Gastroesophageal sphincter (tissue), 3 donors: ENCODE results near the gene PPP2R2B.

Source experiments
- CTCF ChIP-seq, 4 experiments: fragments of 200-600 bp in 2 of 4; fragments of 450-650 bp in 2 of 4; sonication (generic) in 1 of 4; IDR thresholded peaks; one replicate each; pipeline ENCODE4 v1.5.1; 2017 to 2019; ENCODE audit warnings: antibody characterized with exemption in 4 of 4, mild to moderate bottlenecking in 2 of 4, moderate library complexity in 2 of 4
- POLR2AphosphoS5 ChIP-seq: sonication (generic); formaldehyde crosslinking; IDR thresholded peaks from one replicate; pipeline ENCODE4 v1.6.1; 2017; ENCODE audit warnings: antibody characterized with exemption

GRCh38 chr5:146894753-146895521, 16.4 kb upstream of the PPP2R2B start:
- TF ChIP-seq CTCF (IDR thresholded peaks at IDR 0.05) (no peak), POLR2AphosphoS5 (no peak)
